NK-92 (cell line): ENCODE data around the gene TNS1.

Experiments used
- DNase-seq: peaks from one replicate; lab custom pipeline; 2025; ENCODE audit not compliant: unreplicated experiment; lab: John Stamatoyannopoulos, UW

Gene TNS1

DNA sequence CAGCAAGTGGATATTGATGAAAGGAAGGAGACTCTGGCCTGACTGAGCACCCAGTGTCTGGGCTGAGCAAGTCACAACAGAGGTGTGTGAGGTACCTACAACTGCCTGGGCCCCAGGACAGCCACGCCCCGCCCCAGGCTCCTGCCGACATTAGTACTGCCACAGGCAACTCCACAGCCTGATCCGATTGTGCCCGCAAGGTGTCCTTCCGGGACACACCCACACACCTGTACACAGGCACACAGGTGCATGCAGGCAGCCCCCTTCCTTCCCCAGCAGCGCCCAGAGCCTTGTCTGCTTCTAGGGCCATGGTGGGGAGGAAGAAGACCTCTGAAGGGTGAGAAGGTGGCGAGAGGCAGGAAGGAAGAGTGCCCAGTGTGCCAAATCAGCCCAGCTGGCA is 83.6 kb downstream of the TNS1 start:
- no peak for DNase-seq

DNA sequence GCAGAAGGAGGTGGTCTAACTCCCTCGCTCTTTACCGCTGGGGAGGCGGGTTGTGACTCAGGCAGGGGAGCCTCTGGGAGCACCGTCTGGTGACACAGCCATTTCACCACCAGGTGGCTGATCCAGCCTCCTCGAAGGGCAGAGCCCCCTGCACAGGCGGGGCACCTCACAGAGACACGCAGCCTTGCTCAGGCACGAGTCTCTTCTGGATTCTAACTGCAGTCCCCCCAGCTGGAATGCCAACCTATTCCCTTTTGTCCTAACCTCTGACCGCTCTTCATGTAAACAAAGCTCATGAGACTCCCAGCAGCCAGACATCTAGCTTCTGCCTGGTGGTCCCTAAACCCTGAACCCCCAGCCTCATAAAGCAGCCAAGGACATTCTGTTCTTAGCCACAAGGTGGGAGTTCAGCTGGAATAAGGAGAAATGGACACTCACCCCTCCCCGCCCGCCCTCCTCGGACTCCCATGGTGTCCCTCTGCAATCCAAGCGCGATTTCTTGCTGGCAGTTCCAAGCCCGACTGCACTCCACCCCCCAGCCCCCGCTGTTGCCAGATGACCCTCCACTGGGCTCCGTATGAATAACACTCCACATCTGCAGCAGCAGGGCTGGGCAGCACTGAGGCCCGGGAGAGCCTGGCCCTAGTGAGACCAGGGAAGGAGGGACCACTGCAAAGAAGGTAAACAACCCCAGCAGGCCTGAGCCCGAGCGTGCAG is 84.3 kb downstream of the TNS1 start:
- no peak for DNase-seq

- DNase-seq: no peak
These were observed 86.1 kb downstream of the TNS1 start for GRCh38 chr2:217916504-217917254.

DNA sequence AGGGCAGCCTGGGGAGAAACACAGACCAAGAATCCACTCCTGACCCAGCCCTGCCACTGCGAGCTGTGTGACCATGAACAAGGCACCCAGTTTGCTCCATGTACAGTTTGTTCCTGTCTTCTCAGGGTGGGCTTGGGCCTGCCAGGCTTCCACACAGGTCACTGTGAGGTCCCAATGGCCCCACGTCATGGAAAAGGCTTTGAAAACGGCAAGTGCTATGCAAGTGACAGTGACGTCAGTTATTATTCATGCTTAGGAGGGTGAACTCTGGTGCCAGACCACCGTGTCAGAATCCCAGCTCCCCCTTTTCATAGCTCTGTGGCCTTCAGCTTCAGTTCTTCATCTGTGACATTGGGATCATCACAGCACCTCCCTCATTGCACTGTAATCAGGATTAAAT is 87.1 kb downstream of the TNS1 start:
- no peak for DNase-seq

DNA sequence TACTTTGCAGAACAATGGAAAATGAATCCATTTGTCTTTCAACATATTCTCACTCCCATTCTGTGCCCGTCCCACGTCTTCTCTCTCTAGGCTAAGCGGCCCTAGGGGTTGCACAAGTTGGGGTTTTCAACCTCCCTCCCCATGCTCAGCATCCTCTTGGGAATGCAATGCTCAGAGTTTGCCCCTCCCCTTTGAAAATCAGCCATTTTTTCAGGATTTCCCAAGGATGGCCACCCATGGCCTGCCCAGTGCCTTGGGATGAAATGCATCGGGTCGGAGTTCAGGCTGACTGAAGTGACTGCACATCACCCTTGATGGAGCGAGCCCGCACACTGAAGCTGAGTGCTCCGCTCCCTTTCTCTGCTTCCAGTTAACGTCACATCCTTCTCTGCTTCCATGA is 87.9 kb downstream of the TNS1 start:
- DNase-seq: no peak

GRCh38 chr2:217914078-217914477 is 88.7 kb downstream of the TNS1 start:
- DNase-seq: no peak

DNA sequence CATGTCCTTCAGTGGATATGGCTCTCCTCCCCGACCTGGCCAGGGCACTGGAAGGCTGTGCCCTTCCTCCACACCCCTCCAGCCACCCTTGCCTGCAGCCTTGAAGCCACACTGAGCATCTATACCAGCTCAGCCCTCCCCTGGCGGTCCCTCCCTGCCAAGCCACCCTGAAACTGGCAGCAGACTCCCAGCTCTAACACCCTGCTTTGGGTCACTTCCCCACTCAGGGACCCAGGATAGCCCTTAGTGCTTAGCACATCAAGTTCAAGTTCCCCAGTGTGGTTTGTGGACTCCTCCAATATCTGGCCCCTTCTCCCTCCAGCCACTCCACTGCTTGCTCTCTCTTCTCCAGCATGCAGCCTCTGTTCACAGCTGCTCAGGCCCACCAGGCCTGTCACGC is 89.4 kb downstream of the TNS1 start:
- DNase-seq: no peak

DNA sequence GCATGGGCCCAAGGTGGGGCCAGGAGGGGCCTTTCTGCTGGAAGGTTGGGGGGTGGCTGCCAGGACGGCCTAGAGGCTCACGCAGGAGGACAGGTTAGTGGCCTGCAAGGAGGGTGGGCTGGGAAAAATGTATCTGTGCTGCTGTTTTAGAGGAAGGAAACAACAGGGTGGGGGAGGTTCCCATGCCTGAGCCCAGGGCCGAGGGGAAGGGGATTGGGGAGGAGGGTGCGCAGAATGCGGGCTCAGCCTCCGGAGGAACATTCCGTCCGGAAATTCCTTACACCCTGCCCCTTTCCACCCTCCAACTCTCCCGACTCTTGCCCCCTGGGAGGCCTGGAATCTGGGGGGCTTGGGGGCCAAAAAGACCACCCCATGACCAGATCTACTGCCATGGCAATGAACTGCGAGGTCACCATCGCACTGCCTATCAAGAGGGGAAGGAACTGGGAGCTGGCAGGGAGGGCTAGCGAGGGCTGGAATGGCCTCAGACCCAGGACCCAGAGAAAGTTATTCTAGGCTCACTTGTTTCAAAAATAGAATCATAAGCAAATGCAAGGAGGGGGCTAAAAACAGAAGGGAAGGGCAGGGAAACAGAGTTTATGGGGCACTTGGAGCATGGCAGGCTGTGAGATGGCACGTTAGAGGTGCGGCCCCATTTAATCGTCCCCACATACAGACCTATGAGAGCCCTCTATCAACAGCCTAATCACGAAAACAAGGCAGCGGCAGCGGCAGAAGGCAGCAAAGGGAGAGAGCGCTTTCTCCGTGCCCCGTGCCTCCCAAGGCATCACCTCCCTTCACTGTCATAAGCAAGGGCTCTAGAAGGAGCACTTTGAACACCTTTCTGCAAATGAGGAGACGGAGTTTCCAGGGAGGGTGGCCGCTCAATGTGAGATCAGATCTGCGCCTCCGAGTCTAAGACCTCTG is 90.4 kb downstream of the TNS1 start:
- DNase-seq: no peak

DNA sequence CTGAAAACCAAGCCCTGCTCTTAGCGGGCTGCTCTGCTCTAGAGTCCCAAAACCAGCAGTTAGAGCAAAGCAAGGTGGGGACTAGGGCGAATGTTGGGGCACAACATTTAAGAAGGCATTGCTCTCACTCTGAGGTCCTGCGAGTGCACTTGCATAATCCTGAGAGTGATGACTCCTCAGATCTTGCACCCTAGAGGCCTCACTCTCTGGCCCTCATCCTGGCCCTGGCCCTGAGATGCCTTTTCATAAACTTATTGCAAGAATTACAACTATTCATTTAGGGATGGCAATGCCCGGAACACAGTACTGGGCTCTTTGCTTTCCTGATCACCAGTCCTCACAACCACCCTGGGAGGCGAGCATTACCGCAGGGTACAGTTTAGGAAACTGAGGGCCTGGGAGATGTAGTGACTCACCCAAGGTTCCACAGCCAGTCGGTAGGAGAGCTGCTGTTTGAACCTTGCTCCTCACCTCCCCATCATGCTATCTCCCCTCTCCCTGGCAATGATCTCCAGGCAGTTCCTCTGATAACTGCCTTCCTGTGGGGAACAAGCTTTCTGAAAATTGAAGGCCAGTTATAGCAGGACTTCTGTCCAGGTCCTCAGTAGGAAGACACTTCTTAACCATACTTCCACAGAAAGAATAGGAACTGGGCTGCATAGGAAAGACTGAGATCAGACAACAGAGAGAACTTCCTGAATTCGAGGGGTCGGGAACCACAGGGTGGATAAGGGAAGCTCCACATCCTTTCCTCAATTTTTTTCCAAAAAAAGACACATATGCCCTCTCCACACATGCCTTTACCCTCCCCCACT is 91.3 kb downstream of the TNS1 start:
- DNase-seq: no peak

GRCh38 chr2:217910875-217911212 is 92.0 kb downstream of the TNS1 start:
- DNase-seq: no peak

DNA sequence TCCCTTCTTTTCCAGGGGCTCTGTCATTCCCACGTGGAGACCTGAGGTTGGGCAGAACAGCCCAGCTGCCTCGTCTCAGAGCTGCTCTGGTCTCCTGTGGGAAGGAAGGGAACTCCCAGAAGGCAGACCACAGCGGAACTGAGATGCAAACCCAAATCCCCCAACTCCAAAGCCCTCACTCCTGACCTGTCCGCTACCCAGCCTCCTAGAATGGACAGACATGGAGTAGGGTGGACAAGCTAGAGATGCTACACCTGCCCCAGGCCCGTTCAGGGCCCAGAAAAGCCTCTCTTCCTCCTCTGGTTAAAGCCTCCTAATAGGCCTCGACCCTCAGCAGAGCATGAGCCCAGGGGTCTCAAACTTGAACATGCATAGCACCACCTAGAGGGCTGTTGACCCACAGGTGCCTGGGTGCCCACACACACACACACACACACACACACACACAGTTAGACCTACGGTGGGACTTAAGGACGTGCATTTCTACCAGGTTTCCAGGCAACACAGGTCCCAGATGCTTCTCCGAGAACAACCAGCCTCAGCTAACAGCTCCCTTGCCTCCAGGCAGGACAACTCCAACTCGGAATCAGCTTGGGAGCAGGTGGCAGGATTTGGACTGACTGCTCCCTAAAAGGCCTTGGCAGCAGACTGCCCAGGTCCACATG is 93.5 kb downstream of the TNS1 start:
- DNase-seq: no peak

DNA sequence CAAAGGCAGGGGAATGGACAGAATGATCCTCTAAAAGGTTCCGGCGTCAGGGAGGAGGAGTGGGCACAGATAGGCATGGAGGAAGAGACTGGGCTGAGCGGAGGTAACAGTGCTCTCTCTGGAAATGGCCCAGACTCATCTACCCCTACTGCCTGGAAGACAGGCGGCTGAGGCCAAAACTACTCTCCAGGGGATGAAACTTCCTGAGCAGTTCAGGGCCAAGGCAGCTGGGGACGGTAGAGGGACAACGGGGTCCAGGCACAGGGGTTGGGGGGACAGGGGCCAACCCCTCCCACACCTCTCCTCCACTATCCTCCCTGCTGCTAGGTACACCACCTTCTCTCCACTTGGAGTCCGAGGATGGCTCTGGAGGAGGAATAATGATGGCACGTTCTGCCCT is 94.3 kb downstream of the TNS1 start:
- DNase-seq: no peak

- no peak for DNase-seq
These were observed 95.5 kb downstream of the TNS1 start for GRCh38 chr2:217907266-217907665.

- DNase-seq: no peak
These were observed 96.0 kb downstream of the TNS1 start for GRCh38 chr2:217906798-217907197.

DNA sequence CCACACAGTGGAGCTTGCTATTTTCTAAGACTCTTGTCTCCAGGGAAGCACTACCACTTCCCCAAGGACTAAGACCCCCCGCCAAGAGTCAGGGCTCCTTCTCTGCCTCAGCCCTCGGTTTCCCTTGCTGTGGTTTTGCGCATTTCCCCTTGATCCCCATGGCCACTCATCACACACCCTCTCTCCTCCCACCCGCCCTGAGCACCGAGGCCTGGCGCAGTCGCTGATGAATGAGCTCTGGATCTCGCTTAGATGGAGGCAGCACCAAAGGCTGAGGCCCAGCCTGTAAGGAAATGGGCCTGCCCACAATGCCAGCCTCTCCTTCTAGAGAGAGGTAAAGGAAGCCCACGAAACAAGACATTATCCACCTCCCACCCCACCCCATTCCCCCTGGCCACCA is 96.9 kb downstream of the TNS1 start:
- DNase-seq: no peak

- no peak for DNase-seq
These were observed 97.4 kb downstream of the TNS1 start for GRCh38 chr2:217905395-217905794.

DNA sequence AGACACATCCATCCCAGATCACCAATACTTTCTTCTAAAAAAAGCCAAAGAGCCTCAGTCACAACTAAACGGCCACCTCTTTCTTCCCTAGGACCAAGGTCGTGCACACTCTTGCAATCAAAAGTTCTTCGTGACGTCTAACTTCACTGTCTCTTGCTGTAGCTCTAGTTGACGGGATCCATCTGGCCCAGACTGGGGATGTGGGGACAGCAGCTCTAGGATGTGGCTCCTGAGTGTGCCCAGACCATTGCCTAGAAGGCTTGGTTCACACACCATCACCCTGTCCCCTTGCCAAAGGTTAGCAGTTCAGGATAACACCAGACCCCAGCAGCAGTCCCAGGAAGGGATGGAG is 98.2 kb downstream of the TNS1 start:
- DNase-seq: no peak

DNA sequence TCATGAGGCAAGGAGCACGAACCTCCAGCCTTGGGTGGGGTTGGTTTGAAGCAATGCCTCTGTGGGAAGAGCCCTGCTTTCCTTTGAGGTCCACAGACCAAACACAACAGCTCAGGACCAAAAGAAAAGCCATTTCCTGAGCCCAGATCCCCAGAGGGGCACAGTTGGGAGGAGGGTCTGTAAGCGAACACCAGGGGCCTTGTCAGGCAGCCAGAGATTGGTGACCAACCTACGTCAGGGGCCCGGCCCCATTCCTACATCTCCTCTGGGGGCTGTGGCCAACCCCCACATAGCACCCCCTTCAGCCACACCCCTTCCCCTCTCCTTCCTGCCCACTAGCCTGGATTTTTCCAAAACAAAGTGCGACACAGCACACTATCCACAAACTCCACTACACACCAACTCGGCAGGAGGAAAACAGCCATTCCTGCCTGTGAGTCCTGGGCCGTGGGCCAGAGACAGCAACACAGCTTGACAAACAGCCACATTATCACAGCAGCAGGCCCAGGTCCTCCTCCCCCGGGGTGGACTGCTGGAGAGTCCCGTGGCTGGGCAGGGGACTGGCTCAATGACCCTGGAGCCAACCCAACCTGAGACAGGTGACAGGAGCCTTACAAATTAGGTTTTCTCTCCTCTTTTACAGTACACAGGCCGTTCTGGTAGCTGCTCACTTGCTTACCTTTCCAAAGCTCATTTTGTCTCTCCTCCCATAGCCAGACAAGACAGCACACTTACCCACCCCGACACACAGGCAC is 98.8 kb downstream of the TNS1 start:
- DNase-seq: no peak

- no peak for DNase-seq
These were observed 99.5 kb downstream of the TNS1 start for GRCh38 chr2:217903142-217903858.
